HFFc6 (cell line): Measurements from ENCODE around the gene SLC6A1. TPM values are rescaled to one million over a fixed set of nuclear protein-coding genes. Genes with fewer than 3 reads are reported as not detected.

Experiments
- DNase-seq: peaks from one replicate; pipeline ENCODE4 v3.0.0-alpha.2; 2018
- H3K27ac Mint-ChIP-seq: 2 replicates; pipeline ENCODE4 v1.8.0; 2020; ENCODE audit warnings: mild to moderate bottlenecking, mixed read lengths
- H3K27me3 Mint-ChIP-seq: 2 replicates; pipeline ENCODE4 v1.8.0; 2021; ENCODE audit warnings: mild to moderate bottlenecking, moderate library complexity, mixed read lengths; ENCODE audit not compliant: insufficient read depth
- H3K36me3 Mint-ChIP-seq: 2 replicates; pipeline ENCODE4 v1.8.0; 2021; ENCODE audit warnings: low read depth, mixed read lengths
- H3K4me1 Mint-ChIP-seq: 2 replicates; pipeline ENCODE4 v1.8.0; 2020; ENCODE audit warnings: low read depth, mixed read lengths
- H3K4me3 Mint-ChIP-seq: 2 replicates; pipeline ENCODE4 v1.8.0; 2020; ENCODE audit warnings: mild to moderate bottlenecking, moderate library complexity, mixed read lengths
- H3K9me3 Mint-ChIP-seq: 2 replicates; pipeline ENCODE4 v1.8.0; 2020; ENCODE audit warnings: mild to moderate bottlenecking, mixed read lengths
- total RNA-seq, 6 experiments: library from RNA; stranded (reverse); fragmentation: NEBNext Ultra II Directional; extraction: Animal tissue kit (Norgen Biotek cat#: 25700); gene quantifications; 2 replicates in 1 of 6; 3 replicates in 5 of 6; pipeline ENCODE4 v1.2.3, GENCODE V29; 2021
- TF ChIP-seq, protein P1 (sequence below): fragments of 200-600 bp; sonication (generic); IDR thresholded peaks from 2 replicates; pipeline ENCODE4 v1.5.0; 2021; ENCODE audit warnings: antibody characterized with exemption, mild to moderate bottlenecking

SLC6A1 gene
- total RNA-seq, 6 experiments from 2014 or later: not detected

DNA sequence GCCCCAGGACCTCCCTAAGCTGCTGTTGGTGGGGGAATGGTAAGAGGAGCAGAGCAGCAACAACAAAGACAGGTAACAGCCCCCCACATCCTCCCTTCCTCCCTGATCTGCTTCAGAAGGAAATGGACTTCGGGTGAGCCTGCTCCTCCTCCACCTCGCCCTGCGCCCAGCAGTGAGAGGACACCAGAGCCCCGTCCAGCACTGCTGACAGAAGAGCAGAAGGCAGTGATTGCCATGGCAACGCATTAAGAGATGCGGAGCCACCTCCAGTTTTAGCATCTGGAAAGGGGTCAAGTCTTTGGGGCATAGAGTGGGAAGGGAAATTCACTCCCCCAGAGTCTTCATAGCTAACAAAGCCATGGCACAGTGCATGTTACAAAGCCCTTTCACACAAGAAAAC lies 84.2 kb downstream of the SLC6A1 start:
- Mint-ChIP-seq H3K9me3 (peaks cover 14% of the 10 kb centered on the region), H3K27me3 (peaks cover 13% of the 10 kb centered on the region; the same call in 1 of the 2 replicates), H3K4me3 (no peak overlapping the region), H3K27ac (no peak overlapping the region), H3K4me1 (no peaks in the 10 kb centered on the region), H3K36me3 (peaks cover 7% of the 10 kb centered on the region; the same call in 1 of the 2 replicates)
- no peak for DNase-seq
- TF ChIP-seq, protein P1, sequence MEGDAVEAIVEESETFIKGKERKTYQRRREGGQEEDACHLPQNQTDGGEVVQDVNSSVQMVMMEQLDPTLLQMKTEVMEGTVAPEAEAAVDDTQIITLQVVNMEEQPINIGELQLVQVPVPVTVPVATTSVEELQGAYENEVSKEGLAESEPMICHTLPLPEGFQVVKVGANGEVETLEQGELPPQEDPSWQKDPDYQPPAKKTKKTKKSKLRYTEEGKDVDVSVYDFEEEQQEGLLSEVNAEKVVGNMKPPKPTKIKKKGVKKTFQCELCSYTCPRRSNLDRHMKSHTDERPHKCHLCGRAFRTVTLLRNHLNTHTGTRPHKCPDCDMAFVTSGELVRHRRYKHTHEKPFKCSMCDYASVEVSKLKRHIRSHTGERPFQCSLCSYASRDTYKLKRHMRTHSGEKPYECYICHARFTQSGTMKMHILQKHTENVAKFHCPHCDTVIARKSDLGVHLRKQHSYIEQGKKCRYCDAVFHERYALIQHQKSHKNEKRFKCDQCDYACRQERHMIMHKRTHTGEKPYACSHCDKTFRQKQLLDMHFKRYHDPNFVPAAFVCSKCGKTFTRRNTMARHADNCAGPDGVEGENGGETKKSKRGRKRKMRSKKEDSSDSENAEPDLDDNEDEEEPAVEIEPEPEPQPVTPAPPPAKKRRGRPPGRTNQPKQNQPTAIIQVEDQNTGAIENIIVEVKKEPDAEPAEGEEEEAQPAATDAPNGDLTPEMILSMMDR: no peak

DNA sequence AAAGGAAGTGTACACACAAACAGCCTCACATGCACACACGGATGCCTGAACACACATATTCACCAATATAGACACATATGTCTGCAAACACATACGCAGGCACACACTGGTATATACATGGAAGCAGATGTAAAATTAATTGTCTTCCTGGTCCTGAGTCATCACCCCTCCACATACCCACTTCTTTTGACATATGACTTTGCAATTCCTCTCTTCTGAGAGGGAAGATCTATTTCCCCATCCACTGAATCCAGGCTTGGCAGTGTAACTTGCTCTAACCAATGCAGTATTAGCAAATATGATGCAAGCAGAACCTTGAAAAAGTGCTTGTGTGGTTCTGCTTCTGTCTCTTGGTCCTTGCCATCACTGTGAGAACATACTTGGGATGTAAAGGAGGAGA lies 84.9 kb downstream of the SLC6A1 start:
- peak; percentile 41 for DNase-seq
- no peak overlapping the region for H3K27ac Mint-ChIP-seq
- H3K9me3 Mint-ChIP-seq: peaks cover 14% of the 10 kb centered on the region
- H3K4me3 Mint-ChIP-seq: no peak overlapping the region
- TF ChIP-seq, protein P1: no peak
- H3K27me3 Mint-ChIP-seq: peaks cover 14% of the 10 kb centered on the region; the same call in 1 of the 2 replicates
- H3K4me1 Mint-ChIP-seq: no peaks in the 10 kb centered on the region
- H3K36me3 Mint-ChIP-seq: peaks cover 10% of the 10 kb centered on the region; the same call in 1 of the 2 replicates

DNA sequence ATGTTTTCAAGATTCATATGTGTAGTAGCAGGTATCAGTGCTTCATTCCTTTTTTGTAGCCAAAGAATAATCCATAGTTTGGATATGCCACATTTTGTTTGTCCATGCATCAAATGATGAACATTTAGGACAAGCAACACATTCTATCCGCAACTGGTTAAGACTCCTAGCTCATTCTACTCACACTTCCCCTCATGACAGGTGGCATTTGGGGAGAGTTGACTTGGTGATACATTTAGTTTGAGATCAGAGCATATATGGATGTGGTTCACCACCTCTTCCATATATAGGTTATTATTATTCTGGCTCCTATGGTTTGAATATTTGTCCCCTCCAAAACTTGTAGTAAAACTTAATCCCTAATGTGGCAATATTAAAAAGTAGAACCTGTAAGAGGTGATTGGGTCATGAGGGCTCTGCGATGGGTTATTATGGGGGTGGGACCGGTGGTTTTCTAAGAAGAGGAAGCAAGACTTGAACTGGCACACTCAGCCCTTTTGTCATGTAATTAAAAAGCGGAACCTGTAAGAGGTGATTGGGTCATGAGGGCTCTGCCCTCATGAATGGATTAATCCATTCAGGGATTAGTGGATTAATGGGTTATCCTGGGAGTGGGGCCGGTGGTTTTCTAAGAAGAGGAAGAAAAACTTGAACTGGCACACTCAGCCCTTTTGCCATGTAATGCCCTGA lies 86.4 kb downstream of the SLC6A1 start:
- Mint-ChIP-seq H3K4me1 (no peaks in the 10 kb centered on the region), H3K27me3 (peaks cover 19% of the 10 kb centered on the region), H3K27ac (no peak overlapping the region), H3K9me3 (peaks cover 14% of the 10 kb centered on the region), H3K4me3 (no peak overlapping the region), H3K36me3 (peaks cover 10% of the 10 kb centered on the region; the same call in 1 of the 2 replicates)
- TF ChIP-seq, protein P1: no peak
- DNase-seq: no peak

DNA sequence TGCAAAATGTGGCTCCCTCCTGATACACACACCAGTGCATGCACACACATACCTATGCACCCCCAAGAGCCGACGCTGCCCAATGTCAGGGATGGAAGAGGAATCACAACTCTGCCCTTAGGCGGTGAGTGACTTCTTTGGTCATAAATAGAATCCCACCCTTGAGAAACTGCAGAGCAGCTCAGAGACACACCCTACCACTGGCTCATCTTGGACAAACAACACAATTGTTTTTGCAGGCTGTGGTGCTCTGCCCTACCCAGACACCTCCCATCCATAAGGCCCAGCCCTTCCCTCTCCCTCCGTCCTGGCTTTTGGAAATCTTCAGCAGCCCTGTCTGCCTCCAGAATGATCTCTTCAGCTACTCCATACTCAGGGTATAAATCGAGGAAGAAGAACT lies 87.9 kb downstream of the SLC6A1 start:
- TF ChIP-seq, protein P1: no peak
- no peak overlapping the region for H3K27ac Mint-ChIP-seq
- peaks cover 10% of the 10 kb centered on the region for H3K27me3 Mint-ChIP-seq
- H3K9me3 Mint-ChIP-seq: peaks cover 5% of the 10 kb centered on the region
- peaks cover 7% of the 10 kb centered on the region for H3K4me1 Mint-ChIP-seq
- H3K4me3 Mint-ChIP-seq: no peak overlapping the region
- peaks cover 10% of the 10 kb centered on the region; the same call in 1 of the 2 replicates for H3K36me3 Mint-ChIP-seq
- DNase-seq: no peak

DNA sequence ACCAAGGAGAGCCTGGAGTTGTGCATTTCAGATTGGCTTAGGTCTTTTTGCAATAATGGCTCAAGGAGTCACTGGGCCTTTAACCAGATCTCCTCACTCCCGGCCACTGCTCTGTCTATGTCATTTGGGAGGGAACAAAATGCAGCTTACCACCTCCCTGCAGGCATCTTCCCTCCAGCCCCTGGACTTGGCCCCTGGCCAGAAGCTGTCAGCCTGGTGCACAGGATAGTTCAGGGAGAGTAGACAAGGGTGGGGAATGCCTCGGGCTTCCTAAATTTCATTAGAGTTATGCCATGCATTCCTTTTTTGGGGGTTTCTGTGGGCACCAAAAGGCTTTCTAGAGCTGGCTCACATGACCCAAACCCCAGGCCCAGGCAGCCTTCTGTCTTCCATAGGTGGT lies 91.5 kb downstream of the SLC6A1 start:
- no peak overlapping the region for H3K27ac Mint-ChIP-seq
- DNase-seq: no peak
- H3K9me3 Mint-ChIP-seq: no peaks in the 10 kb centered on the region
- H3K4me3 Mint-ChIP-seq: no peak overlapping the region
- H3K27me3 Mint-ChIP-seq: peaks cover 7% of the 10 kb centered on the region
- TF ChIP-seq, protein P1: no peak
- H3K36me3 Mint-ChIP-seq: 0 out of 2 replicates have a peak, but pooled peaks cover 5% of the 10 kb centered on the region
- H3K4me1 Mint-ChIP-seq: peaks cover 18% of the 10 kb centered on the region
